D721Med (cell line): ENCODE results near the gene C6orf15.

Source experiments
- DNase-seq: peaks from one replicate; pipeline ENCODE4 v3.0.0; 2011; ENCODE audit warnings: low spot score; ENCODE audit not compliant: insufficient read length
- FAIRE-seq: peaks from 2 replicates; lab custom pipeline; 2011; peaks lifted over from hg19 to GRCh38; lab: Jason Lieb, UNC
- CTCF ChIP-seq: IDR thresholded peaks from 2 replicates; pipeline ENCODE4 v1.5.1; 2012; ENCODE audit warnings: mild to moderate bottlenecking, control low read depth; ENCODE audit not compliant: insufficient read depth; ENCODE audit errors: missing control alignments

The C6orf15 gene

GRCh38 chr6:31112478-31112877 is at the start of gene C6orf15:
C6orf15 (minus strand) TSS chr6:31112575; CDS start chr6:31112555, 20 bp downstream.
- DNase-seq (no peak), FAIRE-seq (no peak)
- TF ChIP-seq CTCF, result no peak

- FAIRE-seq, result no peak
- no peak for TF ChIP-seq CTCF
- no peak for DNase-seq
Observed at GRCh38 chr6:31161216-31162126, 49.1 kb upstream of the C6orf15 start.

- no peak for TF ChIP-seq CTCF
- FAIRE-seq, result no peak
- DNase-seq, result no peak
Observed at GRCh38 chr6:31158863-31159855, 46.8 kb upstream of the C6orf15 start.

- TF ChIP-seq CTCF, result no peak
- DNase-seq (peak; percentile 99), FAIRE-seq (no peak)
Observed at GRCh38 chr6:31158140-31158862, 45.9 kb upstream of the C6orf15 start, which contains the start of gene TCF19. TCF19 (plus strand) TSS chr6:31158589; CDS start chr6:31159470, 881 bp downstream.

GRCh38 chr6:31157513-31158139 is 45.3 kb upstream of the C6orf15 start, which contains the start of gene CCHCR1:
CCHCR1 (minus strand) TSS chr6:31157802; CDS start chr6:31157600, 202 bp downstream.
- TF ChIP-seq CTCF, result no peak
- FAIRE-seq (no peak), DNase-seq (no peak)

DNA sequence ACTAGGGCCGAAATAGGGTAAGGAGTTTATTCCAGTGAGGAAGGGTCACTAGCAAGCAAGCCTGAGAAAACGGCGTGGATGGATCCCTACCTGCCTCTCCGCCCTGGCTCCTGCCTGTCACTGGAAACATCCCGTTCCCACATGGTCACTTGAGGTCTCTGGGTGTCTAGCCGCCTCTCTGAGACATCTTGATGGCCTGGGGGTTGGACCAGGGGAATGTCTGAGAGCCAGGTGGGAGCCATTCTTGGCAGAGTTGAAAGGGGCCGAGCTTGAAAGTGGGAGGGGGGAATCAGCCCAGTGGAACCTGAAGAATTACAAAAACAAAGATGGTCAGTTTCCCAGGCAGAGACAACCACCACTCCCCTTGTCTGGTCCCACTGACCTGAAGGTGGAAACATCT is 44.3 kb upstream of the C6orf15 start:
- FAIRE-seq (no peak), DNase-seq (no peak)
- TF ChIP-seq CTCF, result no peak
